Measurements from ENCODE around the gene PCED1B. TPM values are rescaled to one million over a fixed set of nuclear protein-coding genes. Genes with fewer than 3 reads are reported as not detected.

Gene PCED1B
- total RNA-seq, 1 experiment from 2014 or later, result 3.3 TPM

- Histone ChIP-seq H3K79me1 (ENCODE audit: insufficient read depth, low read depth, low read length, poor library complexity, severe bottlenecking) (no peaks in the 10 kb centered on the region), H3K27me3 (ENCODE audit: insufficient read depth, low read length) (no peaks in the 10 kb centered on the region), H3K4ac (ENCODE audit: low read depth, low read length) (no peak overlapping the region), H4K91ac (ENCODE audit: insufficient read length, low read depth, low read length) (no peak overlapping the region), H2BK120ac (ENCODE audit: low read depth, low read length, poor library complexity, severe bottlenecking) (no peak overlapping the region), H3K4me1 (ENCODE audit: insufficient read depth, low read length) (peaks cover 1% of the 10 kb centered on the region; the same call in 1 of the 2 replicates), H3K56ac (ENCODE audit: insufficient read length, low read depth, low read length) (no peak overlapping the region), H3K79me2 (ENCODE audit: insufficient read depth, low read length) (no peaks in the 10 kb centered on the region), H3K9ac (ENCODE audit: extremely low read depth, insufficient read length, low read length) (no peak overlapping the region), H2BK5ac (ENCODE audit: insufficient read length, low read length) (no peak overlapping the region), H3K23me2 (ENCODE audit: insufficient read length, low read depth, low read length, poor library complexity, severe bottlenecking) (no peaks in the 10 kb centered on the region), H4K20me1 (ENCODE audit: control insufficient read depth, insufficient read depth, insufficient read length) (no peaks in the 10 kb centered on the region), H3K23ac (ENCODE audit: insufficient read length, low read depth, low read length) (no peak overlapping the region), H4K5ac (ENCODE audit: insufficient read length, low read depth, low read length) (no peak overlapping the region), H3K9me3 (ENCODE audit: control insufficient read depth, low read depth, low read length) (no peaks in the 10 kb centered on the region), H3T11ph (ENCODE audit: low read length) (no peak overlapping the region), H3K4me2 (ENCODE audit: insufficient read depth, insufficient read length, low read length) (no peak overlapping the region), H2BK20ac (ENCODE audit: low read depth, low read length, poor library complexity, severe bottlenecking) (no peak overlapping the region), H3K27ac (ENCODE audit: insufficient read length, low read depth, low read length) (no peak overlapping the region), H3K18ac (ENCODE audit: insufficient read length, low read depth, low read length) (no peak overlapping the region), H2BK12ac (ENCODE audit: insufficient read length, low read depth, low read length) (no peak overlapping the region), H2AK5ac (ENCODE audit: insufficient read length, low read length) (no peak overlapping the region), H2AFZ (ENCODE audit: low read length) (no peak overlapping the region), H2BK15ac (ENCODE audit: low read depth, low read length) (no peak overlapping the region), H4K8ac (replicated peaks; ENCODE audit: insufficient read length, low read depth, low read length) (no peak overlapping the region), H3K14ac (ENCODE audit: insufficient read depth, low read length) (no peak overlapping the region)
- TF ChIP-seq, protein P1, sequence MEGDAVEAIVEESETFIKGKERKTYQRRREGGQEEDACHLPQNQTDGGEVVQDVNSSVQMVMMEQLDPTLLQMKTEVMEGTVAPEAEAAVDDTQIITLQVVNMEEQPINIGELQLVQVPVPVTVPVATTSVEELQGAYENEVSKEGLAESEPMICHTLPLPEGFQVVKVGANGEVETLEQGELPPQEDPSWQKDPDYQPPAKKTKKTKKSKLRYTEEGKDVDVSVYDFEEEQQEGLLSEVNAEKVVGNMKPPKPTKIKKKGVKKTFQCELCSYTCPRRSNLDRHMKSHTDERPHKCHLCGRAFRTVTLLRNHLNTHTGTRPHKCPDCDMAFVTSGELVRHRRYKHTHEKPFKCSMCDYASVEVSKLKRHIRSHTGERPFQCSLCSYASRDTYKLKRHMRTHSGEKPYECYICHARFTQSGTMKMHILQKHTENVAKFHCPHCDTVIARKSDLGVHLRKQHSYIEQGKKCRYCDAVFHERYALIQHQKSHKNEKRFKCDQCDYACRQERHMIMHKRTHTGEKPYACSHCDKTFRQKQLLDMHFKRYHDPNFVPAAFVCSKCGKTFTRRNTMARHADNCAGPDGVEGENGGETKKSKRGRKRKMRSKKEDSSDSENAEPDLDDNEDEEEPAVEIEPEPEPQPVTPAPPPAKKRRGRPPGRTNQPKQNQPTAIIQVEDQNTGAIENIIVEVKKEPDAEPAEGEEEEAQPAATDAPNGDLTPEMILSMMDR (conservative IDR thresholded peaks at IDR 0.05), result no peak
- H3K36me3 Mint-ChIP-seq (ENCODE audit: insufficient read depth in 1 of 3, low read depth in 3 of 3), result peaks cover 0 to 8% (median 7%) of the 10 kb centered on the region in 3 experiments; a peak in 4 of 7 replicates
- no peaks in the 10 kb centered on the region for H3K27me3 Mint-ChIP-seq (ENCODE audit: low read depth)
- H3K27ac Mint-ChIP-seq, result no peak overlapping the region
- peaks cover 0 to 7% of the 10 kb centered on the region in 2 experiments; a peak in 1 of 4 replicates for H3K4me1 Mint-ChIP-seq
- no peak overlapping the region for H3K4me3 Mint-ChIP-seq
- DNase-seq, result no peak
- H3K9me3 Mint-ChIP-seq, result peaks cover 10 to 13% of the 10 kb centered on the region in 2 experiments
These were observed 84.7 kb downstream of the PCED1B start for GRCh38 chr12:47164116-47164515.
